Stimulated activated naive CD8-positive, alpha-beta T cell treated with anti-CD3 and anti-CD28 coated beads, Interleukin-15, Interleukin-2, amounts not matched to agents 100 ng/mL and 50 ng/mL, for 24 hours (primary cell): ENCODE data around the gene OR6S1.
A peak's percentile ranks its signal among the peaks of the same experiment; 100 is the strongest.
"Not testable (repeated sequence)": the region's sequence is repeated elsewhere in the genome, so short reads cannot be mapped to it uniquely, and the experiment has no call there.

ENCODE experiments used
- H3K27ac Mint-ChIP-seq: one replicate; pipeline ENCODE4 v1.8.0; 2021; ENCODE audit warnings: mild to moderate bottlenecking, mixed read lengths
- H3K27me3 Mint-ChIP-seq: one replicate; pipeline ENCODE4 v1.8.0; 2021; ENCODE audit warnings: mixed read lengths
- H3K36me3 Mint-ChIP-seq: one replicate; pipeline ENCODE4 v1.8.0; 2021; ENCODE audit warnings: low read depth, mixed read lengths
- H3K4me1 Mint-ChIP-seq: one replicate; pipeline ENCODE4 v1.8.0; 2021; ENCODE audit warnings: low read depth, mixed read lengths
- H3K4me3 Mint-ChIP-seq: one replicate; pipeline ENCODE4 v1.8.0; 2021; ENCODE audit warnings: mild to moderate bottlenecking, mixed read lengths
- H3K9me3 Mint-ChIP-seq: one replicate; pipeline ENCODE4 v1.8.0; 2021; ENCODE audit warnings: mixed read lengths

Gene OR6S1

GRCh38 chr14:20657216-20658211 lies 16.0 kb upstream of the OR6S1 start:
- no peaks in the 10 kb centered on the region for H3K36me3 Mint-ChIP-seq
- H3K27ac Mint-ChIP-seq: peak overlapping the region; percentile 37
- H3K4me1 Mint-ChIP-seq: peaks cover 27% of the 10 kb centered on the region
- H3K4me3 Mint-ChIP-seq: no peak overlapping the region
- H3K27me3 Mint-ChIP-seq: peaks cover 77% of the 10 kb centered on the region
- no peaks in the 10 kb centered on the region for H3K9me3 Mint-ChIP-seq

GRCh38 chr14:20656274-20656673 lies 14.8 kb upstream of the OR6S1 start:
- Mint-ChIP-seq H3K9me3 (no peaks in the 10 kb centered on the region), H3K36me3 (no peaks in the 10 kb centered on the region), H3K27me3 (peaks cover 76% of the 10 kb centered on the region), H3K4me3 (no peak overlapping the region), H3K27ac (no peak overlapping the region), H3K4me1 (peaks cover 26% of the 10 kb centered on the region)

GRCh38 chr14:20655851-20656250 lies 14.4 kb upstream of the OR6S1 start:
- Mint-ChIP-seq H3K9me3 (no peaks in the 10 kb centered on the region), H3K27me3 (peaks cover 77% of the 10 kb centered on the region), H3K36me3 (no peaks in the 10 kb centered on the region), H3K4me3 (no peak overlapping the region), H3K27ac (no peak overlapping the region), H3K4me1 (peaks cover 26% of the 10 kb centered on the region)

DNA sequence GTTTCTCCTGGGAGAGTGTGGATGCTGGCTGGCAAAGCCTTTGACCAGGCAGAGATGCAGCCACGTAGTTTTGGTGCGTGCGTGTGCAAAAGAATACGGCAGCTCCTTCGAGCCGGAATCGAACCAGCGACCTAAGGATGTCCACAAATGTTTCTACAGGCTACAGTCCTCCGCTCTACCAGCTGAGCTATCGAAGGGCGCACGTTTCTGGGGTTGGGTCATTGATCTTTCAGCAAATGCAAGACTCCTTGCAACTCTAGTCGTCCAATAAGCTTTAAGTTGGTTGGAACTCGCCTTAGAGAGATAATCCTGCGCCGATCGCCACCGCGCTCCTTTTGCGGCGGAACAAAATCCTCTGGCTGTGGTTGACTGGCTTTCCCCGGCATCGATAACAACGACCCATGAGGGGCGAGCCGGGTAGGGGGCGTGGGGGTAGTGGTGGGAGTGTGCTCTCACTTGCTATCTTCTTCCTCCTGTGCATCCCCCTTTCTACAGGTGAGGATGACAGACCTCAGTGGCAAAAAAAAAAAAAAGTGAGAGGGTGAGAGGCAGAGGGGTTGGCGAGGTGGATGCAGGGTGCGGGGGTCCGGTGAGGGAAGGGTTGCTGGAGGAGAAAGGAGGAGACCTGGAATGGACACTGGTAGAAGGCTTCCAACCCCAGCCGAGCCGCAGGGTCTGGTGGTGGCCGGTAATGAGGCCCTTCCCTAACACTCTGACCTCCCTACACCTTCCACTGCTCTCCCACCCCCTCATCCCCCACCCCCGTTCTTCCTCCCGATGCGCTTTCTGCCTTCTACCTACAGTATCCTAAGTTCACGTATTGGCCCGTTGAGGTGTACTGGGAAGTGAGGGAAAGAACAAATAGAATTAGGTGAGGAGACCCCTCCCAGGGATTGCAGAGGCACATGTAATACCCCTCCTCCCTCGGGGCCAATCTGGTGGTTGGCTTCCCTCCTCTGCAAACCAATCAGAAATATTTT lies 11.8 kb upstream of the OR6S1 start:
- no peaks in the 10 kb centered on the region for H3K36me3 Mint-ChIP-seq
- peaks cover 66% of the 10 kb centered on the region for H3K27me3 Mint-ChIP-seq
- peak overlapping the region; percentile 76 for H3K27ac Mint-ChIP-seq
- peak overlapping the region; percentile 74 for H3K4me3 Mint-ChIP-seq
- peaks cover 26% of the 10 kb centered on the region for H3K4me1 Mint-ChIP-seq
- H3K9me3 Mint-ChIP-seq: no peaks in the 10 kb centered on the region

- Mint-ChIP-seq H3K4me3 (no peak overlapping the region), H3K9me3 (no peaks in the 10 kb centered on the region), H3K27ac (no peak overlapping the region), H3K27me3 (peaks cover 42% of the 10 kb centered on the region), H3K36me3 (no peaks in the 10 kb centered on the region), H3K4me1 (no peaks in the 10 kb centered on the region)
Measured at GRCh38 chr14:20645481-20645880, 4.0 kb upstream of the OR6S1 start.

- no peaks in the 10 kb centered on the region for H3K36me3 Mint-ChIP-seq
- no peaks in the 10 kb centered on the region for H3K4me1 Mint-ChIP-seq
- no peak overlapping the region for H3K4me3 Mint-ChIP-seq
- no peaks in the 10 kb centered on the region for H3K9me3 Mint-ChIP-seq
- no peak overlapping the region for H3K27ac Mint-ChIP-seq
- H3K27me3 Mint-ChIP-seq: peaks cover 42% of the 10 kb centered on the region
Measured at GRCh38 chr14:20644520-20644919, 3.0 kb upstream of the OR6S1 start.

GRCh38 chr14:20642755-20643154 lies 1.3 kb upstream of the OR6S1 start:
- peaks cover 38% of the 10 kb centered on the region for H3K27me3 Mint-ChIP-seq
- H3K4me1 Mint-ChIP-seq, H3K9me3 Mint-ChIP-seq, H3K36me3 Mint-ChIP-seq, H3K27ac Mint-ChIP-seq, H3K4me3 Mint-ChIP-seq: not testable (repeated sequence)

DNA sequence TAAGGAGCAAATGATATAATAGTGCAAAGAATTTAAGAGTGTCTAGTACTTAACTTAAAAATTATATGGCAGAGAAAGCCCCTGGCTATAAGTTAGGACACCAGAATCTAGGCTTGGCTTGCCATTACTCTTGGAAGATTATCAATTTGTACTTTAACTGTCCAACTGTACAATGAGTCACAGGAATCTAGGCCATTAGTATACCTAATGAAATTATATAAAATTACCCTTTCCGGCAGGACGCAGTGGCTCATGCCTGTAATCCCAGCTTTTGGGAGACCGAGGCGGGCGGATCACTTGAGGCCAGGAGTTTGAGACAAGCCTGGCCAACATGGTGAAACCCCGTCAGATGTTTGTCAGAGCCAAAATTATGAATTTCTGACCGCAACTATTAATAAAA lies 691 bp upstream of the OR6S1 start:
- H3K9me3 Mint-ChIP-seq: no peaks in the 10 kb centered on the region
- no peaks in the 10 kb centered on the region for H3K4me1 Mint-ChIP-seq
- no peak overlapping the region for H3K27ac Mint-ChIP-seq
- peaks cover 38% of the 10 kb centered on the region for H3K27me3 Mint-ChIP-seq
- H3K4me3 Mint-ChIP-seq: no peak overlapping the region
- H3K36me3 Mint-ChIP-seq: no peaks in the 10 kb centered on the region

GRCh38 chr14:20632831-20633691 lies 8.4 kb downstream of the OR6S1 start:
- peaks cover 45% of the 10 kb centered on the region for H3K4me1 Mint-ChIP-seq
- H3K4me3 Mint-ChIP-seq: peak overlapping the region; percentile 85
- H3K27me3 Mint-ChIP-seq: peaks cover 56% of the 10 kb centered on the region
- H3K36me3 Mint-ChIP-seq: peaks cover 8% of the 10 kb centered on the region
- H3K27ac Mint-ChIP-seq: peak overlapping the region; percentile 93
- no peaks in the 10 kb centered on the region for H3K9me3 Mint-ChIP-seq

DNA sequence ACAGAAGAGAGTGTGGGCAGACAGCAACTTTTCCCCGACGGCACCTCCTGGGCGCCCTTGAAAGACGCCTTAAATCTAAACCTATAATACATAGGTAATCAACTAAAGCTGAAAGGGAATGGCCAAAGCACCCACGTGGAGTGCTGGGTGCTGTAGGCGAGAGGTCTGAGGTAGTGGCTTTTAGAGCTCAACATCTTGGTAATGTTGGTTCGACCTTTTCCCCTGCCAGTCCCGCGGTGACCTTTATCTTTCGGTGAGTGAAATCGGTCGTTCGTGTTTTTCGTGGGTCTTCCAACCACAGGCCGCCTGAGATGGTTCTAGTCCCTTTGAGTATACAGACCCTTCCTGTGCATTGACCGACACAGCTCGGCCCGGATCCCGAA lies 9.1 kb downstream of the OR6S1 start:
- Mint-ChIP-seq H3K4me1 (peaks cover 51% of the 10 kb centered on the region), H3K27me3 (peaks cover 62% of the 10 kb centered on the region), H3K4me3 (peak overlapping the region; percentile 85), H3K9me3 (no peaks in the 10 kb centered on the region), H3K36me3 (peaks cover 8% of the 10 kb centered on the region), H3K27ac (peak overlapping the region; percentile 93)

- H3K4me3 Mint-ChIP-seq: peak overlapping the region; percentile 85
- H3K4me1 Mint-ChIP-seq: peaks cover 56% of the 10 kb centered on the region
- peaks cover 67% of the 10 kb centered on the region for H3K27me3 Mint-ChIP-seq
- peaks cover 8% of the 10 kb centered on the region for H3K36me3 Mint-ChIP-seq
- peak overlapping the region; percentile 21 for H3K27ac Mint-ChIP-seq
- no peaks in the 10 kb centered on the region for H3K9me3 Mint-ChIP-seq
Measured at GRCh38 chr14:20631880-20632389, 9.6 kb downstream of the OR6S1 start.

GRCh38 chr14:20631023-20631879 lies 10.2 kb downstream of the OR6S1 start:
- Mint-ChIP-seq H3K27me3 (peaks cover 70% of the 10 kb centered on the region), H3K4me1 (peaks cover 63% of the 10 kb centered on the region)

GRCh38 chr14:20630340-20631022 lies 11.0 kb downstream of the OR6S1 start:
- H3K4me3 Mint-ChIP-seq: peak overlapping the region; percentile 83
- H3K4me1 Mint-ChIP-seq: peaks cover 71% of the 10 kb centered on the region
- peak overlapping the region; percentile 96 for H3K27ac Mint-ChIP-seq
- peaks cover 66% of the 10 kb centered on the region for H3K27me3 Mint-ChIP-seq
- H3K36me3 Mint-ChIP-seq: peaks cover 8% of the 10 kb centered on the region
- no peaks in the 10 kb centered on the region for H3K9me3 Mint-ChIP-seq

More at GRCh38 chr14:20631023-20631879, 10.2 kb downstream of the OR6S1 start:
- Mint-ChIP-seq H3K27ac (peak overlapping the region; percentile 96), H3K9me3 (no peaks in the 10 kb centered on the region), H3K36me3 (peaks cover 8% of the 10 kb centered on the region), H3K4me3 (peak overlapping the region; percentile 85)
